HG03175 (cell line): ENCODE results near the gene EQTN.

Source experiments
- ATAC-seq: cut with Tn5 transposase; IDR thresholded peaks from one replicate; pipeline ENCODE4 v1.9.1; 2021; ENCODE audit warnings: mild to moderate bottlenecking, moderate library complexity; ENCODE audit not compliant: unreplicated experiment

The EQTN gene

GRCh38 chr9:27297050-27297449, at the start of gene EQTN:
Gene EQTN, minus strand, starts transcription at chr9:27297150. Its CDS starts 95 bp downstream, at chr9:27297055.
- ATAC-seq = no peak

GRCh38 chr9:27344776-27345175, 47.8 kb upstream of the EQTN start:
- no peak for ATAC-seq

GRCh38 chr9:27341545-27342294, 44.8 kb upstream of the EQTN start:
- no peak for ATAC-seq

GRCh38 chr9:27340961-27341511, 44.1 kb upstream of the EQTN start:
- ATAC-seq = no peak

GRCh38 chr9:27340285-27340674, 43.3 kb upstream of the EQTN start:
- ATAC-seq = no peak

- no peak for ATAC-seq
Measured at GRCh38 chr9:27339661-27340284, 42.8 kb upstream of the EQTN start.

GRCh38 chr9:27338527-27338903, 41.6 kb upstream of the EQTN start:
- no peak for ATAC-seq

- no peak for ATAC-seq
Measured at GRCh38 chr9:27337833-27338526, 41.0 kb upstream of the EQTN start.

- no peak for ATAC-seq
Measured at GRCh38 chr9:27337236-27337635, 40.3 kb upstream of the EQTN start.

- ATAC-seq = no peak
Measured at GRCh38 chr9:27336829-27337228, 39.9 kb upstream of the EQTN start.

- no peak for ATAC-seq
Measured at GRCh38 chr9:27336126-27336525, 39.2 kb upstream of the EQTN start.

GRCh38 chr9:27335075-27335474, 38.1 kb upstream of the EQTN start:
- no peak for ATAC-seq

GRCh38 chr9:27333241-27334052, 36.5 kb upstream of the EQTN start:
- ATAC-seq = peak; percentile 82

- ATAC-seq = no peak
Measured at GRCh38 chr9:27331393-27331792, 34.4 kb upstream of the EQTN start.

GRCh38 chr9:27329291-27329690, 32.3 kb upstream of the EQTN start:
- no peak for ATAC-seq

GRCh38 chr9:27328483-27328882, 31.5 kb upstream of the EQTN start:
- ATAC-seq = no peak

GRCh38 chr9:27311184-27311583, 14.2 kb upstream of the EQTN start:
- ATAC-seq = no peak

- ATAC-seq = no peak
Measured at GRCh38 chr9:27310582-27310981, 13.6 kb upstream of the EQTN start.

- no peak for ATAC-seq
Measured at GRCh38 chr9:27308691-27309390, 11.9 kb upstream of the EQTN start.

GRCh38 chr9:27304521-27304920, 7.6 kb upstream of the EQTN start:
- ATAC-seq = no peak
